COLO668 (cell line): Measurements from ENCODE around the gene RIN3.

Experiments used
- DNase-seq: peaks from one replicate; lab custom pipeline; 2025; ENCODE audit not compliant: unreplicated experiment; lab: John Stamatoyannopoulos, UW

Gene RIN3

GRCh38 chr14:92553438-92553837 lies 39.9 kb downstream of the RIN3 start:
- no peak for DNase-seq

- DNase-seq = no peak
These were observed 42.0 kb downstream of the RIN3 start for GRCh38 chr14:92555465-92556111.

GRCh38 chr14:92556255-92556741 lies 42.7 kb downstream of the RIN3 start:
- DNase-seq = no peak

DNA sequence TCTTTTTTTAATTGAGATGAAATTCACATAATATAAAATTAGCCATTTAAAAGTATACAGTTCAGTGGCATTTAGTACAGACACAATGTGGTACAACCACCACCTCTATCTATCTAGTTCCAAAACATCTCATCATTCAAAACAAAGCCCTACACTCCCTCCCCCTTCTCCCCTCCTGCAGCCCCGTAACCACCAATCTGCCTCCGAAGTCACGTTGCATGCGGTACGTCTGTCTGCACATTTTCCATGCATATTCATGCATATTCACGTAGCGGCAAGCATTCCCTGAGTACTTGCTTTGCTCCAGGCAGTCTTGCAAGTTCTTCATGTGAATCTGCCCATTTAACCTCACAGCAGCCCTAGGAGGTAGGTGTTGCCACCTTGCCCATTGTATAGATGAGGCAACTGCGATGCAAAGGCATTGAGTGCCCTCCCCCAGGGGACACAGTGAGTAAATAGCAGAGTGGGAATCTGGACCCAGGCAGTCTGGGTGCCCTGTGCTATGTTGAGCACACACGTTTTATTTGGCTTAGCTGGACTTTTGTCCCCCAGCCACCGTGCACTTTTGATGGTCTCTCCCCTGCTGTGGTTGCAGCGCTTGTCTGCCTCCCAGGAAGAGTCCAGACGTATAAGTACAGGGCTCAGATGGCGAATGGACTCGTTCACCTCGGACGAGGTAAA lies 43.4 kb downstream of the RIN3 start:
- no peak for DNase-seq

DNA sequence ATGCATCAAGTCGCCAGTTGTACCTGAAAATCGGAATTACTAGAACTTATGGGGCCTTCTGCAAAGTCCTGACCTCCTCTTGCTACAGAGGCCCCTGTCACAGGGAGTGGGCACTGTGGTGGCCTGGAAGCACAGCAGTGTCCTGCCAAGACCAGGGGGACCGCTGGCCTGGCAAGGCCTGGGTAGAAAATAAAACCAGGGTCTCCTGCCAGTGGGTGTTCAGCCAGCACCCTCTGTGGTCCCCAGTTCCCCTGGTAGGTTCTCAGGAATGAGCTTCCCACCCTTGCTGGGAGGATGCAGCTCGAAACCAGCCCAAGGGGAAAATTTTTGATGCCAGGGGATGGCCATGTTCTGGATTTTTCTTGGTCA lies 43.9 kb downstream of the RIN3 start:
- DNase-seq = no peak

- no peak for DNase-seq
These were observed 44.7 kb downstream of the RIN3 start for GRCh38 chr14:92558319-92558718.

- no peak for DNase-seq
These were observed 45.9 kb downstream of the RIN3 start for GRCh38 chr14:92559486-92559885.

- no peak for DNase-seq
These were observed 46.7 kb downstream of the RIN3 start for GRCh38 chr14:92560106-92560865.

- DNase-seq = no peak
These were observed 48.4 kb downstream of the RIN3 start for GRCh38 chr14:92561906-92562479.

- DNase-seq = no peak
These were observed 49.8 kb downstream of the RIN3 start for GRCh38 chr14:92563359-92563758.

GRCh38 chr14:92563765-92564285 lies 50.2 kb downstream of the RIN3 start:
- DNase-seq = no peak

DNA sequence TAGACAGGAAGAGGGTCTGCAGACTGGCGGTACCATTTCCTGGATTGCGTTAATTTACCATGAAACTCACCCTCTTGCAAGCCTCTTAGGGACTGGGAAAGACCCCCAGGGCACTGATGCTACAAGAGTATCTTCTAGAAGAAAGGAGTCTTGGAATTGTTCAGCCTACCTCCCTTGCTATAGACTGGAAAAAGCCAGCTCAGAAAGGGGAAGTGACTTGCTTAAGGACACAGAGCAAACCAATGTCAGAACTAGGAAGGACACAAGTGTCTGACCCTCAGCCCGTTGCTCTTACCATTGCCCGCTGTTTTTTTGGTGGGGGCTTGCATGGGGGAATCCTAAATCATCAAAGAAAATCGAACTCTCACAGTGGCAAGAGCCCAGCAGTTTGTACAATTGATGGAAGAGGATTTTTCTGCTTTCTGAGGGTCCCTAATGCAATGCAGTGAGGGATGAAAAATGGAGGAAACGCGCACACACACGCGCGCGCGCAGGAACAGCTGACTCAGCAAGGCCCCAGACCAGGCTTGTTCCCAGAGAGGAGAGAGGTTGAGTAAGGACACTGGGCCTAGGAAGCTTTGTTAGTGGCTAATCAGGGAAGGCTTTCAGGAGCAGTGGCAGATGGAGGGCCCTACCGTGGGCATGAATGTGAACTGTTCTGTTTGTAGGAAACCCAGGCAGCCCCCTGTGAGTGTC lies 50.9 kb downstream of the RIN3 start:
- no peak for DNase-seq

DNA sequence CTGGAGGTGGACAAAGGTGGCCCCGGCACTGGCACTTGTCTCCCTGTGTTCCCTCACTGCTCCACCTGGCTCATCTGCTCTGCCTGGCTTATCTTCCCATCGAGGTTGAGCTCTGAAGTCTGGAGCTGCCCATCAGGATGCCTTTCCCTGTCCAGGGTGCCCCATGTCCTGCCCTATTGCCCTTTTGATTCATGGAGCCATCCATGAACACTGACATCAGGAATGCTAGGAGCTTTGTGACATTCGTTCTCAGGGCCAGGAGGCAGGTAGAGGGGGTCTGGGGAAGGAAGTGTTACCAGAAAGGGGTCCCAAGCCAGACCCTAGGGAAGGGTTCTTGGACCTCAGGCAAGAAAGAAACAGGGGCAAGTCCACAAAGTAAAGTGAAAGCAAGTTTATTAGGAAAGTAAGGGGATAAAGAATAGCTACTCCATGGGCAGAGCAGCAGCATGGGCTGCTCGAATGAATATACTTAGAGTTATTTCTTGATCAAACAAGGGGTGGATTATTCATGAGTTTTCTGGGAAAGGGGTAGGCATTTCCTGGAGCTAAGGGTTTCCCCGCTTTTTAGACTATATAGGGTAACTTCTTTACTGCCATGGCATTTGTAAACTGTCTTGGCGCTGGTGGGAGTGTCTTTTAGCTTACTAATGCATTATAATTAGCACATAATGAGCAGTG lies 51.6 kb downstream of the RIN3 start:
- no peak for DNase-seq

DNA sequence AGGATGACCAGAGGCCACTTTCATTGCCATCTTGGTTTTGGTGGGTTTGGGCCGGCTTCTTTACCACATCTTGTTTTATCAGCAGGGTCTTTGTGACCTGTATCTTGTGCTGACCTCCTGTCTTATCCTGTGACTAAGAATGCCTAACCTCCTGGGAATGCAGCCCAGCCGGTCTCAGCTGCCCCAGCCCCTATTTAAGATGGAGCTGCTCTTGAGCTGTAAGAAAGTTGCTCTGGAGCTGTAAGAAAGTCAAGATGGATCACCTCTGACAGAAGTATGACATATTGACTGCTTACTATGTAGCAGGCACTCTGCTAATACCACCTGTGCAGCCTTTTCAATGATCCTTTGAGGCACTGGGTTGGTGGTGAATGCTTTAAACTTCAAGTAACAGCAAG lies 52.1 kb downstream of the RIN3 start:
- DNase-seq = no peak

GRCh38 chr14:92567173-92567725 lies 53.7 kb downstream of the RIN3 start:
- DNase-seq = no peak

GRCh38 chr14:92568621-92569479 lies 55.3 kb downstream of the RIN3 start:
- DNase-seq = no peak

DNA sequence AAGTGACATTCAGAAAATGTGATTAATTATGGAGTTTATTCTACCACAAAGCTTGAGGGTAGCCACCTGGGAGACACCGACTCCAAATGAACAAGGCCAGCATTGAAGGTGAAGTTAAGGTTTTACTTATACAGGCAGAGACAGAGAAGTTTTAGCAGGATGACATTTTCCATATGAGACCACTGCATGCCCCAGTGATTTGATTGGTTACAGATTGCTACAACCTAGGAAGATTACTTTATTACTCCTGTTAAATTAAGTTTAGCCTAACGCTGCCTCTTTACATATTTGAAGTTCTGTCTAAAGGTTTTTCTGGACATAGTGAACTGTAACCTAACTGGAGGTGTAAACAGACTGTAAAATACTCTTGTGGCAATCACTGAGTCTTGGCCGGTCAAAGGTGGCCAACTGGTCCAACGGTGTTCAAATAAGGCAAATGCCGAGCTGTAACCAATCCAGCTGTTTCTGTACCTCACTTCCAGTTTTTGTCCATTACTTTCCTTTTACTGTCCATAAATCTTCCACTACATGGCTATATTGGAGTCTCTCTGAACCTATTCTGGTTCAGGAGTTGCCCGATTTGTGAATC lies 57.2 kb downstream of the RIN3 start:
- no peak for DNase-seq

DNA sequence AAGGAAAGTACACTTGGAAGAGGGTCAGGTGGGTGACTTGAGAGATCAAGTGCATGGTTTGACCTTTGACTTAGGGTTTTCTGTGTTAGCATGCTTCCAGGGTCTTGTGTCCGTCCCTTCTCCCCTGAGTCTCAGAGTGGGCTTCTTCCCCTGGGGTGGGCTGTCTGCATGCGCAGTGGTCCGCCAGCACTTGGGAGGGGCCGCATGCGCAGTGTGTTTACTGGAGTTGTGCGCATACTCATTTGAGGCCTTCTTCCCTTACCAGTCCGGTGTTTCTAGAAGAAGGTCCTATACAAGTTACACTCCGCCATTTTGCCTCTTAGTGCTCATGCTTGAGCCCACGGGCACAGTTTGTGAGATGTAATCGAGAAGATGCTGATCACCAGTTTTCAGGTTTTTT lies 58.5 kb downstream of the RIN3 start:
- DNase-seq = no peak
